Measurements from ENCODE around the gene KCNC3. TPM values are rescaled to one million over a fixed set of nuclear protein-coding genes. Genes with fewer than 3 reads are reported as not detected.

KCNC3 gene
- total RNA-seq, 1 donor from 2014 or later: not detected

DNA sequence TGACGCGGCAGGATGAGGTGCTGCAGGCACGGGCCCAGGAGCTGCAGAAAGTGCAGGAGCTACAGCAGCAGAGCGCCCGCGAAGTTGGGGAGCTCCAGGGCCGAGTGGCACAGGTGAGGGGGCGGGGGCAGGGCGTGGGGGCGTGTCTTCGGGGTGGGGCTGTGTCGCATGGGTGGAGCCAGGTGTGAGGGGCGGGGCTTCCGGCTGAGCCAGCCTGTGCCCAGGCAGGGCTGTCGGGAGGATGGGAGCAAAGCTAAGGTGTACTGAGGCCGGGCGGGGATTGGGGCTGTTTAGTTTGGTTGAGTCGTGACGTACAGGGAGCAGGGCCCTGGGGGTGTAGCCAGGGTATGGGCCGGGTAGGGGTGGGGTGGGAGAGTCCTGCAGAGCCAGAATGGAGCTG is 62.3 kb downstream of the KCNC3 start:
- Mint-ChIP-seq H3K27me3 (ENCODE audit: low read depth, unreplicated experiment) (no peaks in the 10 kb centered on the region), H3K4me1 (ENCODE audit: low read depth, unreplicated experiment) (no peaks in the 10 kb centered on the region), H3K36me3 (ENCODE audit: low read depth, unreplicated experiment) (no peaks in the 10 kb centered on the region), H3K27ac (ENCODE audit: unreplicated experiment) (no peak overlapping the region), H3K4me3 (ENCODE audit: unreplicated experiment) (no peak overlapping the region), H3K9me3 (ENCODE audit: unreplicated experiment) (peaks cover 20% of the 10 kb centered on the region)
- Histone ChIP-seq H3K4me3 (ENCODE audit: insufficient read depth, low read depth, low read length) (no peak overlapping the region), H3K27me3 (ENCODE audit: insufficient read depth, low read length) (no peaks in the 10 kb centered on the region), H3K9me3 (ENCODE audit: insufficient read depth, low read depth, low read length) (no peaks in the 10 kb centered on the region), H3K4me2 (ENCODE audit: low read length) (no peak overlapping the region), H3K9ac (ENCODE audit: low read length) (no peak overlapping the region), H3K79me2 (ENCODE audit: insufficient read depth, low read length) (no peaks in the 10 kb centered on the region), H4K20me1 (ENCODE audit: insufficient read depth, low read length) (no peaks in the 10 kb centered on the region), H3K27ac (ENCODE audit: low read depth, low read length) (no peak overlapping the region), H3K36me3 (ENCODE audit: insufficient read depth, low read length) (no peaks in the 10 kb centered on the region), H3K4me1 (ENCODE audit: insufficient read depth, low read length) (no peaks in the 10 kb centered on the region), H2AFZ (ENCODE audit: low read depth, low read length) (no peak overlapping the region)
- no peak for TF ChIP-seq EZH2 (IDR thresholded peaks at IDR 0.05; ENCODE audit: insufficient read depth, low read length)
- TF ChIP-seq, protein P1, sequence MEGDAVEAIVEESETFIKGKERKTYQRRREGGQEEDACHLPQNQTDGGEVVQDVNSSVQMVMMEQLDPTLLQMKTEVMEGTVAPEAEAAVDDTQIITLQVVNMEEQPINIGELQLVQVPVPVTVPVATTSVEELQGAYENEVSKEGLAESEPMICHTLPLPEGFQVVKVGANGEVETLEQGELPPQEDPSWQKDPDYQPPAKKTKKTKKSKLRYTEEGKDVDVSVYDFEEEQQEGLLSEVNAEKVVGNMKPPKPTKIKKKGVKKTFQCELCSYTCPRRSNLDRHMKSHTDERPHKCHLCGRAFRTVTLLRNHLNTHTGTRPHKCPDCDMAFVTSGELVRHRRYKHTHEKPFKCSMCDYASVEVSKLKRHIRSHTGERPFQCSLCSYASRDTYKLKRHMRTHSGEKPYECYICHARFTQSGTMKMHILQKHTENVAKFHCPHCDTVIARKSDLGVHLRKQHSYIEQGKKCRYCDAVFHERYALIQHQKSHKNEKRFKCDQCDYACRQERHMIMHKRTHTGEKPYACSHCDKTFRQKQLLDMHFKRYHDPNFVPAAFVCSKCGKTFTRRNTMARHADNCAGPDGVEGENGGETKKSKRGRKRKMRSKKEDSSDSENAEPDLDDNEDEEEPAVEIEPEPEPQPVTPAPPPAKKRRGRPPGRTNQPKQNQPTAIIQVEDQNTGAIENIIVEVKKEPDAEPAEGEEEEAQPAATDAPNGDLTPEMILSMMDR (IDR thresholded peaks at IDR 0.05; ENCODE audit: insufficient read depth, low read depth, low read length): no peak
- DNase-seq (ENCODE audit: low read depth): no peak
- no peak for FAIRE-seq

DNA sequence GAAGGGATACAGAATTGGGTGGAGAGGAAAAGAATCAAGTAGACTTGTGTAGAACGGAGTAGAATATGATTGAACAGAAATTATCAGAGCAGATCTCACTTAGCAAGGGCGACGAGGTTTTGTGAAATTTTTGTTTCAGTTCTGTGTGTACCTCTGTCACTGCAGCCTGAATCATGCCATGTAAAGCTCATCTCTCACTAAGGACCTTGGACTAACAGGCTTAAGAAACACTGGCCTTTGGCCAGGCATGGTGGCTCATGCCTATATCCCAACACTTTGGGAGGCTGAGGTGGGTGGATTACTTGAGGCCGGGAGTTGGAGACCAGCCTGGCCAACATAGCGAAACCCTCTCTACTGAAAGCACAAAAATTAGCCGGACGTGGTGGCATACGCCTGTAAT is 63.1 kb downstream of the KCNC3 start:
- Mint-ChIP-seq H3K27ac (ENCODE audit: unreplicated experiment) (no peak overlapping the region), H3K4me1 (ENCODE audit: low read depth, unreplicated experiment) (no peaks in the 10 kb centered on the region), H3K4me3 (ENCODE audit: unreplicated experiment) (no peak overlapping the region), H3K27me3 (ENCODE audit: low read depth, unreplicated experiment) (no peaks in the 10 kb centered on the region), H3K9me3 (ENCODE audit: unreplicated experiment) (peaks cover 20% of the 10 kb centered on the region), H3K36me3 (ENCODE audit: low read depth, unreplicated experiment) (no peaks in the 10 kb centered on the region)
- no peak for FAIRE-seq
- H3K4me1 ChIP-seq (ENCODE audit: insufficient read depth, low read length): no peaks in the 10 kb centered on the region
- H3K36me3 ChIP-seq (ENCODE audit: insufficient read depth, low read length): no peaks in the 10 kb centered on the region
- no peak for DNase-seq (ENCODE audit: low read depth)
- H3K9me3 ChIP-seq (ENCODE audit: insufficient read depth, low read depth, low read length): no peaks in the 10 kb centered on the region
- H3K27ac ChIP-seq (ENCODE audit: low read depth, low read length): no peak overlapping the region
- no peaks in the 10 kb centered on the region for H3K79me2 ChIP-seq (ENCODE audit: insufficient read depth, low read length)
- H3K9ac ChIP-seq (ENCODE audit: low read length): no peak overlapping the region
- no peaks in the 10 kb centered on the region for H4K20me1 ChIP-seq (ENCODE audit: insufficient read depth, low read length)
- TF ChIP-seq, protein P1 (IDR thresholded peaks at IDR 0.05; ENCODE audit: insufficient read depth, low read depth, low read length): no peak
- no peak for TF ChIP-seq EZH2 (IDR thresholded peaks at IDR 0.05; ENCODE audit: insufficient read depth, low read length)
- no peak overlapping the region for H3K4me2 ChIP-seq (ENCODE audit: low read length)
- H2AFZ ChIP-seq (ENCODE audit: low read depth, low read length): no peak overlapping the region
- no peaks in the 10 kb centered on the region for H3K27me3 ChIP-seq (ENCODE audit: insufficient read depth, low read length)
- no peak overlapping the region for H3K4me3 ChIP-seq (ENCODE audit: insufficient read depth, low read depth, low read length)

DNA sequence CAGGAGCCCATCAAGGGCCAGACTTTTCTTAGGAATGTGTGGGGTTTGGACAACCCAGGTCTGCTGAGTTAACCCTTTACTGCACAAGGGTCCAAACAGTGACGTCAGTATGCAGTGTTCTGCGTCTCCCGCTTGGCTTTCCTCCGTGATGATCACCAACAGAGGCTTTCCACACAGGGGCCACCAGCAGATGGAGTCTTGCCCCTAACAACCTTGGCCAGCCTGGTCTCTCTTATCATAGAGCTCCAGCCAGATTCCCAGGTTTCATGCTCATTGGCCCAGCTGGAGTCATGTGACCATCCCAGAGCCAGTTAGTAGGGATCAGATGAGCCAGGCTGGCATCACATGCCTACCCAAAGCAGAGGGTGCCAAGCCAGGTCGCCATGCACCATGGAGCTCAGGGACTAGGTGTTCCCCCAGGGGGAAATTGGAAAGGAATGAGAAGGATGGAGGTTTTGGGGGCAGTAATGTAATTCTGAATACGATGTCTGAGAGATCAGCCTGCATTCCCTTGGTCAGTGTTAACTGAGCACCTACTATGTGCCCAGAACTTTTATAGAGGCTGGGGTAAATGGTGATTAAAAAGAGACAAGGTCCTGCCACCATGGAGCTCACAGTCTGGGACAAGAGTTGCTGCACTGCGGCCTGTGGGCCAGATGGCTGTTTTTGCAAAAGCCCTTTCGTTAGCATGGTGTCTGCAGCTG is 64.5 kb downstream of the KCNC3 start:
- Histone ChIP-seq H3K36me3 (ENCODE audit: insufficient read depth, low read length) (no peaks in the 10 kb centered on the region), H3K4me3 (ENCODE audit: insufficient read depth, low read depth, low read length) (no peak overlapping the region)

More for the DNA sequence above, 64.5 kb downstream of the KCNC3 start:
- no peak for TF ChIP-seq EZH2 (IDR thresholded peaks at IDR 0.05; ENCODE audit: insufficient read depth, low read length)
- TF ChIP-seq, protein P1 (IDR thresholded peaks at IDR 0.05; ENCODE audit: insufficient read depth, low read depth, low read length): no peak
- H2AFZ ChIP-seq (ENCODE audit: low read depth, low read length): no peak overlapping the region
- no peaks in the 10 kb centered on the region for H3K79me2 ChIP-seq (ENCODE audit: insufficient read depth, low read length)
- H3K4me1 ChIP-seq (ENCODE audit: insufficient read depth, low read length): no peaks in the 10 kb centered on the region
- H3K4me1 Mint-ChIP-seq (ENCODE audit: low read depth, unreplicated experiment): no peaks in the 10 kb centered on the region
- no peaks in the 10 kb centered on the region for H3K27me3 Mint-ChIP-seq (ENCODE audit: low read depth, unreplicated experiment)
- H3K4me2 ChIP-seq (ENCODE audit: low read length): no peak overlapping the region
- H4K20me1 ChIP-seq (ENCODE audit: insufficient read depth, low read length): no peaks in the 10 kb centered on the region
- H3K27me3 ChIP-seq (ENCODE audit: insufficient read depth, low read length): no peaks in the 10 kb centered on the region
- no peaks in the 10 kb centered on the region for H3K9me3 ChIP-seq (ENCODE audit: insufficient read depth, low read depth, low read length)
- no peak for FAIRE-seq
- no peak overlapping the region for H3K27ac Mint-ChIP-seq (ENCODE audit: unreplicated experiment)
- H3K27ac ChIP-seq (ENCODE audit: low read depth, low read length): no peak overlapping the region
- no peaks in the 10 kb centered on the region for H3K36me3 Mint-ChIP-seq (ENCODE audit: low read depth, unreplicated experiment)
- peaks cover 20% of the 10 kb centered on the region for H3K9me3 Mint-ChIP-seq (ENCODE audit: unreplicated experiment)
- H3K9ac ChIP-seq (ENCODE audit: low read length): no peak overlapping the region
- no peak for DNase-seq (ENCODE audit: low read depth)
- H3K4me3 Mint-ChIP-seq (ENCODE audit: unreplicated experiment): no peak overlapping the region
